HG03095 (cell line): ENCODE measurements around the gene PARD6G.

Source experiments
- ATAC-seq: cut with Tn5 transposase; IDR thresholded peaks from one replicate; pipeline ENCODE4 v1.9.1; 2021; ENCODE audit warnings: moderate library complexity; ENCODE audit not compliant: unreplicated experiment

Gene PARD6G

DNA sequence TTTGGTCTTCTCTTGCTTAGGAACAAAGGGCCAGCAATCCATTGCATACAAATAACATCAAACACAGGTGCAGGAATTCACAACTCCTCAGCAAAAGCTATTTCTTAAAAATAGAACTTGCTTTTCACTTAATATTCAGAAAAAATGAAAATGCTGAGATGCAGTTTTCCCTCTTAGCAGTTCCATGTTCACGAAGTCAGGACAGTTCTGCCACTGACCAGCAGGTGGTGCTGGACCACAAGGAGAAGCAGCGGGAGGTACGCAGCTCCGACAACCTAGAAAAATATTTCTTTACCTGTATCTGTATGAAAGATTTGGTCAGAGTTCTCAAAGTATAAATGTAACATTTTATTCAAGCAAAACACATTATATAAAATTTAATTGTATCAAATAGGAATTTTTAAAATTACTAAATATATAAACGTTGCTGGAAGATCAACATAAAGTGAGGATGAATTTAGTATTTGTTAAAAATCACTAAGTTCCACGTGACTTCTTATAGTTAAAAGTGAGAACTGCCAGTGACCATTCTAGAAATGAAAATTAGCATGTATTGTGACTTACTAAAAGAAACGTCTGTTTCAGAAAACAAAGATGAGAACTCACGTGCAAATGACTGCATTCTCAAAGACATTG, 89.5 kb downstream of the PARD6G start:
- ATAC-seq: peak; percentile 59

DNA sequence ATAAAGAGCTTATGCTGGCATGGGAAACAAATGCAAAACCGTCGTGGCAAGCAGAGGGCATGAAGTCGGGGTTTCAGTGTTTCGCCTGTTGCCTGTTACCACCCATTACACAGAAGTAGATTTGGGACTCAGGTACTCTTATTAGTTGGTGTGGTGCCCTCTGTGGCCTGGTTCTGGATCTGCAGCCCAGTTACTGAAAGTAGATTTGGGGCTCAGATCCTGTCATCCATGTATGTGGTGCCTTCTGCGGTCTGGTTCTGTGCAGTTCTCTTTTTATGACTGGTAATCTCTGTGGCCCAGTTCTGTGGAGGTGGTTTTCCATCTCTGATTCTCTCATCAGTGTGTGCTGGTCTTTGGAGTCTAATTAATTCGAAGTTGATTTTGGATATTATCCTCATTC, 93.0 kb downstream of the PARD6G start:
- ATAC-seq: peak; percentile 66

DNA sequence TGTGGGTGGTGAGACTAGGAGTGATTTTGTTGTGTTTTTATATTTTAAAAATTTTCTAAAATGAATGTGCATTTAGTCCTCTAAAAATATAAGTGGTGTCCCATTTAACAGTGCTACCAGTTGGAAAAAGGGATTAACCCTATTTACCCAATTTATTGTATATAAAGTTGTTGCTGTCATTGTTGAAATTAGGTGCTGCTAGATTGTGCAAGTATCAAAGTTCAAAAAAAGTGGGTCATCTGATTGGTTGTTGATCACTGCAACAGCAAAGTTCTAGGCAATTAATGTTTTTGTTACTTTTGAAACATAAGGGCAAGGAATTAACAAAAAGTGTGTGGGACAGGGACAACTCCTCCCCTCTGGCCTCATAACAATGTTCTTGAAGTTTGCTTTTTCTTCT, 97.6 kb downstream of the PARD6G start:
- no peak for ATAC-seq

DNA sequence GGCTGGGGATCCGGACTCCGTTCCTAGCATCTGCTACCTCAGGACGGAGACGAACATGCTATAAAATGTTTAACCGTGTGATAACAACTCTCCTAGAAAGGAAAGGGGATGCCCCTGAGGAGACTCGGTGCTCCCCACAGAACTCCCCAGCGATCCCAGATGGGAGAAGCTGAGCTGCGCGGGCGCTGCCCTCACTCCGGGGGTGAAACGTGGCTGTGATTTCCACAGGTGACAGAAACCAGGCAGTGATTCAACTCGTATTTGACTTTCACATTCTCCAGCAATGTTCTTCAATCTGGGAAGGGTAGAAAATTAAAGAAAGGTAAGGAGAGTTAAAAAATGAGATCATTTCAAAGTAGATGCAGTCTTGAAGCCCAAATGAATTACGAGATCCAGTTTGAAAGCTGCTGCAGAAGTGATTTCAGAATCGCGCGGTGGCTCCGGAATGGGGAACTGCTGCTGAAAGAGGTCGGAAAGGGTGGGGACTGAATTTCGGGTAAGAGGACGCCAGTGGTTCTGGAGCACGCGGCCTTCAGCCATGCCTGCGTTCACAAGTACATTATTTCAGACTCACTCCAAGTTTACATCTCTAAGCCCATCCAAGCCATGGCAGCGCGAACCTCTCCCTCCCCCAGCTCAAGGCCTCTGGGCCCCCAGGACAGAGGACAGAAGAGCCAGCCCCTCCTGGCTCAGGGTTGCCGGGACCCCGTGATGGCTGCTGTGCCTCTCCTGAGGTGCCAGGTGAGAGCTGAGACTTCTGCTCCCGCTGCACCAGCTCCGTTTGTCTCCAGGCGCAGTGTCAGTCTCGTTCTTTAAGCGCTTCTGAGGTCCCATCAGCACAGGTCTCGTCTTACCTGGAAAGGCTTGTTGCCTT, 98.8 kb downstream of the PARD6G start:
- ATAC-seq: no peak

DNA sequence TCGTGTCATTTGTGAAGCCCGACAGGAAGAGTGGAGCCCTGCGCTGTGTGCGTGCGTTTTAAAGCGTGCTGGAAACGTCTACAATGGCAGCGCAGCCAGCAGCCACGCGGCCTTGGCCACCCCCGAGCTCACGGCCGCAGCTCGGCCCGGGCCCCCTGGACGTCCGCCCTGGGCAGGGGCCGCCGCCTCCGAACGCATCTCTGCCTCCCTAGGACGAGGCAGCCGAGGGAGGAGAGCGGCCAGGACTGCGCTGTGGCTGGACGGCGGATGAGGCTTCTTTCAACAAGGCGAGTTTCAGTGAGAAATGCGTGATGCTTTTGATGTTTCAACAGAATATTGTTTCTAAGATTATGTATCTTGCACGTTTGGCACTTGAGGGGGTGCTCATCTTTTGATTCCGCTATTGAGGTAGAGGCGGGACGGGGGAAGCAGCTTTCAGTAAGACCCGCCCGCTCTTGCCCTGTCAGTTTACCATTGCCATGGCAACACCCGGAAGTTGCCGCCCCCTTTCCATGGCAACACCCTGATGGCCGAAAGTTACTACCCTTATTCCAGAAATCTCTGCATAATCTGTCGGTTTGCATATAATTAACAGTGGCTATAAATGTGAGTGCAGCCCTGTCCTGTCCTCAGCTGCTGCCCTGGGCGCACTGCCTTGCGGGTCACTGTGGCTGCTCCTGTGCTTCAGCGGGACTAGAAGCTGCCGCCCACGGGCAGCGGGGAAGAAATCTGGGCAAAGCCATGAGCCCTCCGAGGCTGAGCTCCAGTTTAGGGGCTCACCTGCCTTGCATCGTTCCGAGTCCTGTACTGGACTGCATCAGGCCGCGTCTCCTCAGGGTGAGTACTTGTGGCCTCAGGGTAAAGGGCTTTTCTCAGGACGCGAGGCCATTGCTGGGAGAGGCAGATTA, 99.6 kb downstream of the PARD6G start:
- ATAC-seq: peak; percentile 77

DNA sequence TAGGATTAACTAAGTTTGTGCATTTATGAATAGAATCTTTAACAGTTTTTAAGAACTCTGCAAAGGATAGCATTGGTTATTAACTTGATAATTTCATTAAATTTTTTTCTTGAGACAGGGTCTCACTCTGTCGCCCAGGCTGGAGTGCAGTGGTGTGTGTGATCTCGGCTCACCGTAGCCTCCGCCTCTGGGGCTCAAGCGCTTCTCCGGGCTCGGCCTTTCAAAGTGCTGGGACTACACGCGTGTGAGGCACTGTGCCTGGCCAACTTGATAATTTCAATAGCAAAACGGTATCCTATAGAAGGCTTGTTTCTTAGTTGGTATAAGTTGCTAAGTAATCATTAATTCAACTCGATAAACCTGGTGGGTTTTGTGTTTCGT, 100.3 kb downstream of the PARD6G start:
- peak; percentile 22 for ATAC-seq

DNA sequence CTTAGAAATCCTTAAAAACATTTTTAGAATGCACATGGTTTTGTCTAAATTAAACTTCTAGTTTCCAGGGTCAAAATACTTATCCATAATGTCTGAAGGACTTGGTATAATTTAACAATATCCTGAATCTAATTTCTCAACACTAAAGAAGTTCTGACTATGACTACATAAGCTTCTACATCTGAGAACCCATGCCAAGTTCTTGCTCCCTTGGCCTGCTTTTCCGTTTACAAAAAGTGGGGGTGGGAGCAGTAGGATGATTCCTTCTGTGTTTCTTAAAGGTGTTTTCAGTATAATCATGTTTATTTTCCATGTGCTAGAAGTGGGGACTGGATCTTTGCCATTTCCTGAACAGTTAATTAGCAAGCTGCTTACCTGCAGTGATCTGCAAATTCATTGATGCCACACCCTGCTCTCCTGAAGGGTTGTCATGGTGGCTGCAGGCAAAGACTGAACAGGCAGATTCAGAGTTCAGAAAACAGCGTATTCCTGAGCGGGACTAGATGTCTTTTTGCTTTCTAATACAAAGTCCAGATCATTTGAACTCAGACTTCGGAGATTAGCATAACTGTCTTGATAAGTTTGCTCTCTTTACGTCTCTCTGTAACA, 102.0 kb downstream of the PARD6G start:
- ATAC-seq: no peak

DNA sequence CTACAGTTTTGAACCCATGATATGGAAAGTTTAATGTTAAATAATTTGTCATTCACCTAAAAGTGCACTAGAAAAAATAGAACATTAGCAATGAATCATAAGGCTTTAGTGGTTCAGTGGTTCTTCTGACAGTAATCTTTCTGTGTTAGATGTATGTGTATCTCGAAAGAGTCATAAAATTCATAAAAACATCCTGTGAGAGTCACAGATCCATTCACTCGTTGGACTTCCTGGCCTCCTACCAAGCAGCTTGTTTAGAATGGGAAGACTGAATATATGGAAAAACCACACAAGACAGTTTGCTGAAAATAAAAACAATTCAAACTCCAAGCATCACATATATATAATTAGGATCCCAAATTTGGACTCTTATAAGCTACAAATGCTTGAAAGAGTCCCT, 103.4 kb downstream of the PARD6G start:
- ATAC-seq: no peak

DNA sequence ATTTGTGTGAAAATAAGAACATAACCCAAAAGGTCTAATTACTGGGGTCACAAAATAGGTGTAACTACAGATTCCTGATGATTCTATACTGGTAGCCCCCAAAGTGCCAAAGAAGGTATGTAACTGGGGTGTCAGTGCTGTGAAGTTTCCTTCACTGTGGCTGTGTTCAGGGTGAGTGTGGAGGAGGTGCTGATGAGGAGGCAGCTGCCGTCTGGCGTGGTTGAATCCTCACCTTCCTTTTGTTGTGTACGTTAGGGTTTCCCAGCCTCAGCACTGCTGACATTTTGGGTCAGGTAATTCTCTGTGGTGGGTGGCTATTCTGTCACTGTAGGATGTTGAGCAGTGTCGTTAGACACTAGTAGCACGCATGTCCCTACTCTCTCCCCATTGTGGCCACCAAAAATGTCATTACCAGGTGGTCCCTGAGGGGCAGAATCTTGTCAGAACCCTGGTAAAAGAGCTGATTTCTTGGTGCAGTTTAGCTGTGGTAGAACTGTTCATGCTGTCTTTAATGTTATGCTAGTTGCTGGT, 106.8 kb downstream of the PARD6G start:
- ATAC-seq: no peak

DNA sequence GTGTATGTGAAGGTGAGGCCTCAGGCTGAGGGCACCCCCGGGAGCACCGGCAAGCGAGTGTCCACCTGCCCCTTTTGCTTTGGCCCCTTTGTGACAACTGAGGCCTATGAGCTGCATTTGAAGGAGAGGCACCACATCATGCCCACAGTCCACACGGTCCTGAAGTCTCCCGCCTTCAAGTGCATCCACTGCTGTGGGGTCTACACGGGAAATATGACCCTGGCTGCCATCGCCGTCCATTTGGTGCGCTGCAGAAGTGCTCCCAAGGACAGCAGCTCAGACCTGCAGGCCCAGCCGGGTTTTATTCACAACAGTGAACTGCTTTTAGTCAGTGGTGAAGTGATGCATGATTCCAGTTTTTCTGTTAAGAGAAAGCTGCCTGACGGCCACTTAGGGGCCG, 109.3 kb downstream of the PARD6G start:
- ATAC-seq: no peak

DNA sequence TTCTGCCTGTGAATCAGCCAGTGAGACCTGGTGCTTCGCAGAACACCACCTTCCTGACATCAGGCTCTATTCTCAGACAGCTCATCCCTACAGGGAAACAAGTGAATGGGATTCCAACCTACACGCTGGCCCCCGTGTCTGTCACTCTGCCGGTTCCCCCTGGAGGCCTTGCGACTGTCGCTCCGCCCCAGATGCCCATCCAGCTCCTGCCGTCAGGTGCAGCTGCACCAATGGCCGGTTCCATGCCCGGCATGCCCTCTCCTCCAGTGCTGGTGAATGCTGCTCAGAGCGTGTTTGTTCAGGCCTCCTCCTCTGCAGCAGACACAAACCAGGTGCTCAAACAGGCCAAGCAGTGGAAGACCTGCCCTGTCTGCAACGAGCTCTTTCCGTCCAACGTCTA, 110.2 kb downstream of the PARD6G start:
- ATAC-seq: no peak

DNA sequence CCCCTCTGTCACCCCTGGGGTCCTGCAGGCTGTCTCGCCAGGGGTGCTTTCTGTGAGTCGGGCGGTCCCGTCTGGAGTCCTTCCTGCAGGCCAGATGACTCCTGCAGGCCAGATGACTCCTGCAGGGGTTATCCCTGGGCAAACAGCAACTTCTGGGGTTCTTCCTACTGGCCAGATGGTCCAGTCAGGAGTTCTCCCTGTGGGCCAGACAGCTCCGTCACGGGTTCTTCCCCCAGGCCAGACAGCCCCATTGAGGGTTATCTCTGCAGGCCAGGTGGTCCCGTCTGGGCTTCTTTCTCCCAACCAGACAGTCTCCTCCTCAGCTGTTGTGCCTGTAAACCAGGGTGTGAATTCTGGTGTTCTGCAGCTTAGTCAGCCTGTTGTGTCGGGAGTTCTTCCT, 110.6 kb downstream of the PARD6G start:
- ATAC-seq: no peak

DNA sequence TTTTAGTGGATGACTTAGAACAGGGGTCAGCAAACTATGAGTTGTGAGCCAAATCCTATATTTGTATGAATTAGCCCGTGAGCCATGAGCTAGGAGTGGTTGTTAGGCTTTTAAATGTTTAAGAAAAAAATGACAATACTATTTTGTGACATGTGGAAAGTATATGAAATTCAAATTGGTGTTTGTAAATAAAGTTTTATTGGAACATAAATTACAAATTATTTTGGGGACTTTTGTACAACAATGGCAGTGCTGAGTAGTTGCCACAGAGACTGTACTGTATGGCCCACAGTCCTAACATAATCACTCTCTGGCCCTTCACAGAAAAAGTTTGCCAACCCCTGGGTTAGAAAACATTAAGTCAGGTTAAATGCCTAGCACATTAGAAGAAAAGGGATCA, 112.2 kb downstream of the PARD6G start:
- ATAC-seq: no peak

DNA sequence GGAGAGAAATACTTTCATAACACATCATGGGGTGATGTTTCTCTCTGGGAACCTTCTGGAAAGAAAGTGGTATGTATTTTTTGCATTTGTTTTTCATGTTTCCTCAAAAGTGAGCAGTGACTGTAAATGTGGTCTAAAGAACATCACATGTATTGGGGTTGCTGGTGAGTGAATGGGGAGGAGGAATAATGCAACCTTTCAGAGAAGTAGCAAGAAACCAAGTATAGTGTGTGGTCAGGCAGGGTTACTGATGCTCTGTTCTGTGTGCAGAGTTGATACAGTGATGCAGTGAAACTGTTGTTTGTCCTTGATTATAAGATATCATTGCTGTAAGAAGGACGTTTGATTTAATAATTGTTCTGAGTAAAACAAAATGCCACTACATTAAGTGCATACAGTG, 114.2 kb downstream of the PARD6G start:
- no peak for ATAC-seq

DNA sequence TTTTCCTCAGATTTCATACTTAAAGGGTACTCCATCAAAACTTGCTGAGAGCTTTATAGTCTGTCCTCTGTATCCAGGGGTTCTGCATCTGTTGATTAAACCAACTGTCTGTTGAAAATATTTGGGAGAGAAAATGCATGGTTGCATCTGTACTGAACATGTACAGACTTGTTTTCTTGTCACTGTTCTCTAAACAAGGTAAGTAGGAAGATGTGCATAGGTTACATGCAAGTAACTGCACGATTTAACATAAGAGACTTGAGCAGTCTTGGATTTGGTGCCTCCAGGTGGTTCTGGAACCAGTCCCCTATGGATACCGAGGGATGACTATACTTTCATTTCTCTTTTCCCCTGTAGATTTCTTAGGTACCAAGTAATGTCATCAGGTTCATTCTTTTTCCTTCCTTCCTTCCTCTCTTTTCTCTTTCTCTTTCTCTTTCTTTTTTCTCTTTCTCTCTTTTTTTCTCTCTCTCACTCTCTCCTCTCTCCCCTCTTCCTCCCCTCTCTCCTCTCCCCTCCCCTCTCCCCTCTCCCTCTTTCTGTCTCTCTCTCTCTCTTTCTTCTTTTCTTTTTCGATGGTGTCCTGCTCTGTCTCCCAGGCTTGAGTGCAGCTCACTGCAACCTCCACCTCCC, 115.0 kb downstream of the PARD6G start:
- ATAC-seq: no peak

DNA sequence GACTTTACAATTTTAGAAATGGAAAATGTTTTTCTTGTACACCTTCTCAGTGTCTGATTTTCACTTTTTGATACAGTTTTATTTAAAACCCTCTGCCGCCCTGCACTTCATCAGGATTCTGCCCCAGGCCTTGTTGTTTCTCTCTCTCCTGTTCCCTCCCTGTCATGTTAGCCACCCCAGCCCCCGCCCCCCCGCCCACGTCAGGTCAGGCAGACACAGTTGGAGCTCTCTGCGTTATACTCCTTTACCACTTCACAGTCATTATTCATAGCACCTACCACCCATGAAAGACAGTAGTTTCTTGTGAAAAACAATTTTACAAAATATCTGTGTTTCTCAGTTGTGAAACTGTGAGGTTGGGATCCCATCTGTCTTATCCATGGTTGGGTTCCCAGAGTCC, 116.8 kb downstream of the PARD6G start:
- ATAC-seq: no peak

DNA sequence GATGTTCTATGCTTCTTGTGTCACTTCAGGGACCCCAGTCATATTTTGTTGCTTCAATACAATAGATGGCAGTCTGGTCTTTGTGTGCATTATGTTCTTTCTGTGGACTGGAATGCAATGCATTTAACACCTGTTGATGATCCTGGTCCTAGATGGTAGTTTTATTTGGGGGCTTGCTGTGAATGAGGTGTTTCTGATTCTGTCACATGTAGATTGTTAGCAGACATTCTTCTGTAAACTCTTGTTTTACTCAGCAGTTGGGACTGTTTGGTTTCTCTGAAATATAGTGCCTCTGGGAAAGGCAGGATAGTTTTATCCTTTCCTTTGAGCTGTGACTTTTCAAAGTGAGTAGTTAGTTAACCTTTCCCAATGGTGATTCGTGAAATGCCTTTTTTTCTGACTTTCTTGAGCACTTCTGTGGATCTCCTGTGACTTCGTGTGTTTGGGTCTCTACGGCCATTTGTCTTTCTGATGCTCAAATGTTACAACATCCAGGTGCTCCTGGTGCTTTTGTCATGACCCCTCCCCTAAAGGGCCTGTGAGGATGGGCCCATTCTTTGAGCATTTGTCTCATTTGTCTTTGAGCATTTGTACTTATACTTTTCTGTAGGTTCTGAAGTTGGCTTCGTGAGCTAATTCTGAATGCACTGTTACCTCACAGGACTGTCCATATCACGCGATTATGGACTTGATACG, 117.5 kb downstream of the PARD6G start:
- no peak for ATAC-seq

DNA sequence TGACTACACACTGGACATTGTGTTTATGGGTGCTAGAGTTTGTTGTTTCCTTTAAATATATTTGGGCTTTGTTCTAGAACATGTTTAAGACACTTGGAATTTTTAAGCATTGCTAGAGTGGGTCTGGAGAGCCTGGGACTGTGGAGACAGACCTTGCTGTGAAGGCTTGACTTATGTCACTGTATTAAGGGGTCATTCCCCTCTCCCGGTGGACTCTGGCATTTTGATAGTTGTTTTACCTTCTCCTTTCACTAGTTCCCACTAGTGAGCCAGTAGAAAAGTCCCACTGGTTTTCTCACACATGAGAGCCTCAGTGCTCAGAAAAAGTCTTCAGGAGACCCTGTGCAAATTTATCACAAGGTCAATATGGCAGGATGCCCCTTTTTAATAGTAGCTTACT, 119.7 kb downstream of the PARD6G start:
- no peak for ATAC-seq

DNA sequence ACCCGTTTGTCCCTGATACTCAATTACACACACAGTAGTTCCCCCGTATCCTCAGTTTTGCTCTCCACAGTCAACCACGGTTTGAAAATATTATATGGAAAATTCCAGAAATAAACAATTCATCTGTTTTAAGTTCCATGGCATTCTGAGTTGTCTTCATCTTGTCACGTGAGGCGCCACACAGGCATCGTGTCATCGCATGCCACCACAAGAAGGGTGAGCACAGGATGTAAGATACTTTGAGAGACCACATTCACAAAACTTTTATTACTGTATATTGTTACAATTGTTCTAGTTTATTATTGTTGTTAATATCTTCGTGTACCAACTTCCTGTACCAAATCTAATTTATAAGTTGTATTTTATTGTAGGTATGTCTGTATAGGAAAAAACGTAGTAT, 120.5 kb downstream of the PARD6G start:
- no peak for ATAC-seq

DNA sequence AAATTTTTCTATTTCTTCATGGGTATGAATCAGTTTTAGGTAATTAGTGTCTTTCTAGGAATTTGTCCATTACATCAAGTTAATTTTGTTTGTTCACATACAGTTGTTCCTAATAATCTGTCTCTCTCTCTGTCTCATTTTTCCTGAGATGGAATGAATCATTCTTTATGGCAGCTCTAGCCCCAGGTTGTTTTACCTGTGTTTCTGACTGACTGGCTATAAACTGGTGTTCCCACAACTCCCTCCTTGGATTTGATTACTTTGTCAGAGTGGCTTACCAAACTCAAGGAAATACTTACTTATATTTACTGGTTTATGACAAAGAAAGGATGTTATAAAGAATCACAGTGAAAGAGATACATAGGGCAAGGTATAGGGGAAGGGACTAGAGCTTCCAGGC, 123.2 kb downstream of the PARD6G start:
- ATAC-seq: no peak
